Activated CD4-positive, alpha-beta T cell treated with anti-CD3 and anti-CD28 coated beads for 4 hours (primary cell): ENCODE measurements around the gene PLA2G4A.

Experiments
- DNase-seq, 2 donors: peaks; one replicate each; pipeline ENCODE4 v3.0.0-alpha.2; 2020

Gene PLA2G4A

GRCh38 chr1:186828611-186829454, at the start of gene PLA2G4A:
Gene PLA2G4A (plus strand): TSS chr1:186828949. CDS start chr1:186854355, 25,406 bp downstream.
- no peak for DNase-seq

DNA sequence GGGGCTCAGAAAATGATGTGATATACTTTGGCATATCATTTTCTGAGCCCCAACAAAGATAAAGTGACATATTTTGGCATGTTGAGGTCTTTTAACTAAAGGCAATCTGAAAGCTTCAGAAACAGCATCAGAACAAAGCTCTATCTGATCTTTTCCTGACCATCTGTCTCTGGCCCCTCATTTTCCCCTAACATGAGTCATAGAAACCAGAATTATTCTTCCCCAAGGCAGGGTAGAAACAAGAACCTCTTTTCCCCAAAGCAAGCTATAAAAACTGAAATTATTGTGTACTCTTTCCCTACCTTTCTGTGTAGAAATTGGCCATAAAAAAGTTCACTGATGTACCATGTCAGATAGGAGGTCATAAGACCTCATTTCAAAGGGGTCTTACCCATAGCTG, 48.7 kb upstream of the PLA2G4A start:
- no peak for DNase-seq

DNA sequence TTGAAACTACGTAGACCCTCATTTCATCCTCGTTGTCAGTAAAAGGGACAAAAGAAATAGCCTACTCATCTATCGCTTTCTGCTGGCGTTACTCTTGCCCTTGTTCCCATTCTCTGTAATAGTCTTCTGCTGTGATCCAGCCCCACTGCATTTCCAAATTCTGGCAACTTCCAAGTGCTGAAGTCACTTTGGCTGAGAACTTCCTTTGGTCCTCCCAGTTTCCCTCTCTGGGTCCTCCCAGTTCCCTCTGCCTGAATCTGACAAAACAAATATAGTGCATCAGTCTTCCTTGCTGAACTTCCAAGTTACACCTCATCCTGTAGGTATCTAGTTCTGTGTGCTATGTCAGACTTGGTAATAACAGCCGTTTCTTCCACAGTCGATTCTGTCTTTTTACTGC, 47.0 kb upstream of the PLA2G4A start:
- no peak for DNase-seq

DNA sequence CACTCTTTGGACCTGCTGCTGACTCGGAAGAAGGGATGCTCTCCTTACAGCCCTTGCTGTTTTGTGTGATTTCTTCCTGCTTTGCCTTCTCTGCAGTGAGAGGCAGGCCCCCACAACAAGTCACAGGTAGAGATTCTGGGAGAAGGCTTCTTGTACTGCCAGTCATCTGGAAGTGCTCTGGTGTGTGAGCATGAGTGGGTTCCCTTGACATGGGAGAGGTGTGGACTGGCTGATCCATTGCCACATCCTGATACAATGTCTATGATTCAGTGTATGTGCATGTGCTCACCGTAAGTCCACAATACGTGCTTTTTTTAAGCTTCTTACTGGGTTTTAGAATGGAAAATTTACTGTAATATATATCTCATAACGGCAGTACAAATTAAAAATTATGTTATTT, 46.0 kb upstream of the PLA2G4A start:
- no peak for DNase-seq

- DNase-seq: no peak
These were observed 45.6 kb upstream of the PLA2G4A start for GRCh38 chr1:186783193-186783592.

DNA sequence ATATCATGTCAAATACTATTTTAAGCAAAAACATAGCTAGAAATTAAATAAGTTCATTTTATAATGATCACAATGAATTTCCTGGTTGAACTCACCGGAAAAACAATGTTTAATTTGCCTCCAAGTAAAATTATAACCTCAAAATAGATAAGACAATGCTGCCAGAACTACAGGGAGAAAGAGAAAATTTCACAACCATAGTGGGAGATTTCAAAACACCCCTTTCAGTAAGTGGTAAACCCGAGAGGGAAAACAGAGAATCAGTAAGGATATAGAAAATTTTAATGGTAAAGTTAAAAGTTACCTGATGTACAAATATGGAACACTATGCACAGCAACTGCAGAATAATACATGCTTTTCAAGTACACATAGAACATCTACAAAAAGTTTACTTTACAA, 43.2 kb upstream of the PLA2G4A start:
- DNase-seq: no peak

DNA sequence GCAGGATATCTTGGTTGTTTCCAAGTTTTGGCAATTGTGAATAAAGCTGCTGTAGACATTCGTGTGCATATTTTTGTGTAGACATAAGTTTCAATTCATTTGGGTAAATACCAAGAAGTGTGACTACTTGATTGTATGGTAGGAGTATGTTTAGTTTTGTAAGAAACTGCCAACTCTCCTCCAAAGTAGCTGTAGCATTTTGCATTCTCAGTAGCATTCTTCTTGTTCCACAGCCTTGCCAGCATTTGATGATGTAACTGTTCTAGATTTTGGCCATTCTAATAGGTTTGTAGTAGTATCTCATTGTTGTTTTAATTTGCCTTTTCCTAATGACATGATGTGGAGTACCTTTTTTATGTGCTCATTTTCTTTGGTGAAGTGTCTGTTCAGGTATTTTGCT, 38.6 kb upstream of the PLA2G4A start:
- no peak for DNase-seq

GRCh38 chr1:186792870-186793581, 35.7 kb upstream of the PLA2G4A start:
- no peak for DNase-seq

DNA sequence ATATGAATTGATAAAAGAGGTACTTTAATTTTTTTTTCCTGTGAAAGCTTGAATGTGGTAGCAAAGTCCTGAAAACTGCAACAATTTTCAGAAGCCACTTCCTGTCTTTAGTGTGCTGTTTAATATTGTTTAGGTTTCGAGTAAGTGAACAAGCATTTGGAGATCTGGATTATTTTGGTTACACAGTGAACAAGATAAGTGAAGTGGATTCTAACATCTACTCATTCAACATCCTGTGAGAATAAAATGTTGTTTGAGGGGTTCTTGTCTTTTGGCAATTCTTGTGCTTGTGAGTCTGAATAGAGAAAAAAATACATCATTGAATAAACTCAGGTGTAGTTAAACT, 35.2 kb upstream of the PLA2G4A start:
- DNase-seq: no peak

DNA sequence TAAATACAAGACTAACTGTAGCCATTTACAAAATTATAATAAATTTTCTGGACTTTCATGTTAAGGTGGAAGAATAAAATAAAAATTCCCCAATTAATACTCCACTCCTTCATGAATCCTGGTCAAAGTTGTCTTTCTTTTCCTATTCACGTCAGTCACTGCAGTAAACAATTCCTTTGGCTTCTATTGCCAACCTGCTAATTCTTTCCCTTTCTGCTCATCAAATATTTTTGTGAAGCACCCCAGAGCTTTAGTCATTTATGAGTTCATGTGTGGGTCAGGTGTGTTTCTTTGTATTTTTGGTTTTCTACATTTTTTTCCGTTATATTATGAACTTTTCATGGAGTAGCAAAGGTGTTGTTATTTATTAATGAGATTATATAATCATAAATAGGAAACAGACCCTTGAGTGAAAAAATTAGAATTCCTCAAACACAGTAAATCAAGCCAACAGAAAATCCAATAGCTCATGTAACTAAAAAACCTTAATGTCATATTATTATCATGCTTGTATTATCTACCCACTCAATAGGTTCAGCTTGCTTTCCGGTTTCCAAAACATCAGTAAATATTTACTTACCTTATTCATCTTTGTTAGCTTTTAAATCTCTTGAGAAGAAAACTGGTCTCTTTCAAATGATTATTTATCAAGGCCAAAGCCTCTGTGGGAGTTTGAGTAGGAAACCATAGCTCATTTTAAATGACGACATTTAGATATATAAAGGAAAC, 29.6 kb upstream of the PLA2G4A start:
- no peak for DNase-seq

DNA sequence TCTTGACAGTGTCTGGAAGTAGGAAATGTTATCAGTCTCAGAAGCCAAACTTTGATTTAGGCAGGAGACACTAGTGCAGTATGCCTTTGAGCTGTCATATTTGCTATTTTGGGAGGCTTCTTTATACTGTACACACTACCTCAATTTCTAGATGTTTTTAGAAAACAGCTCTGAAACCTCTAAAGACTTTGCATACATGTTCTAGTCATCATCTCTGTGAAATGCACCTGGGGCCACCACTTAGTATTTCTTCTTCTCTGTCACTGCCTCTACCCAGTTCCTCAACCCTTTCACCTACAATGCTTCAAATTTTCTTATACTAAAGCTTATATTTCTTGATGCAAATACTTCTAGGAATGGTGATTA, 29.1 kb upstream of the PLA2G4A start:
- DNase-seq: no peak

DNA sequence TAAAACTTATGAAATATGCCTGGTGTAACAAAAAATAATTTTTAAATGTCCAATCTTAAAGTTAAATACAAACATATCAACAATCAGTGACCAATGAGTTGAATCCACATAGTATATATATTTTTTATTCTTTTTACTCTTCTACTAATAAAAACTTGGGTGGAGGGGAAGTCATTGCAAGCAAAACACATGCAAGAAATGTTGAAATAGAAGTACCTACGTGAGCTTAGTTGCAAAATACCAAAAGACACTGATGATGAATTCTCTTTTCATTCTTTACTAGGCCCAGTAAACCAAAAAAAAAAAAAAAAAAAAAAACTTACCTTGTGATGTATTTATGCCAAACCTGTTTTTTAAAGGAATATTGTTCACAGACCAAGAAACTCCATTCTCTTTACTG, 26.4 kb upstream of the PLA2G4A start:
- DNase-seq: no peak

- DNase-seq: no peak
These were observed 24.1 kb upstream of the PLA2G4A start for GRCh38 chr1:186804679-186805078.

DNA sequence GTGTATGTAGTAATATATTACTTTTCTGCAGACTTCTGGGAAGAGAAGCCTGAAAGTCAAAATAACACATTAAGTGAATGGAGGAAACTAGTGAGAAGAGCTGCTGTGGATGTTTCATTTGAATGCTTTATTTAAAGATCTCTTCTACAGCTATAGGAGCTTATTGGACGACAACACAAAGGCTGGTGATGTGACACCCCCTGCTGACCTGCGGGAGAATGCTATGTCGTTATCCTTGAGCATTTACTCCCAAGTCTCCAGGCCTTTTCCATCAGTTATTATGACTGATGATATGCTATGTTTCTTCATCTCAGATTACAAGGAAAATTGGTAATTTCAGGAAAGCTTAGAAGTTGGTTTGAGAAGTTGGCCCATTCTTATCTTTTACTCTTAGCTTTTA, 22.3 kb upstream of the PLA2G4A start:
- DNase-seq: no peak

DNA sequence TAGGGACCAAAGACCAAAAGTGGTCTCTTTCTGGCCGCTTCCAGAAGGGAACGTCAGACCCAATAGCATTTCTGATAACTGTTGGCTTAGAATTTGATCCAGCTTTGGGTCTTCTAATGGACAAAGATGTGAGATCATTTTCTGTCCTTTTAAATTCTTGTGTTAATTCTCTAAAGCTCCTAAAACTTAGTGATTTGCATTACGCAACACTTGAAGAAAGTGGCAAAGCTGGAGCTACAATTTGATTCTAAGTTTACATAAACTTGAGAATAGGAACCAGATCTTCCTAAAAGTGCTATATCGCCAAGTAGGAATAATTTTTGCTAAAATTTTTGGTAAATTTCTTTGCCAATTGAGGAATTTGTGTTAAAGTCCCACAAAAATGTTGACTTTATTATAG, 21.6 kb upstream of the PLA2G4A start:
- no peak for DNase-seq

GRCh38 chr1:186811892-186812291, 16.9 kb upstream of the PLA2G4A start:
- DNase-seq: no peak

DNA sequence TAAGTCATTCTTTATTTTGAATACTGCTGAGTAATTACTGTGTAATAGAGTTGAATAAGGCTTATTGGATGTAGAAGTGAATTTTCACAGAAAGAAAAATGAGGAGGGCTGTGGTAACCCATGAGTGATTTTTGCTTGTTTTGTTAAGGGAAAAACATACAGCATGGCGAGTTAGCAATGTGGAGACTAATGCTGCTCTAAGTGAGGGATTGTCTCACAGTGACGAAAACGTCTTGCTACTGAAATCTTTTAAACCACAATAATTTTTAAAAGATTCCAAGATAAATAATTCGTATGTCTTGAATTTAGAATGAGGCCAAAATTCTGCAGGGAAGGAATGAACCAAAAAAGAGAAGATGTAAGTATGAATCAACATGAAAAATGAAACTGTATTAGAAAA, 16.2 kb upstream of the PLA2G4A start:
- DNase-seq: no peak

DNA sequence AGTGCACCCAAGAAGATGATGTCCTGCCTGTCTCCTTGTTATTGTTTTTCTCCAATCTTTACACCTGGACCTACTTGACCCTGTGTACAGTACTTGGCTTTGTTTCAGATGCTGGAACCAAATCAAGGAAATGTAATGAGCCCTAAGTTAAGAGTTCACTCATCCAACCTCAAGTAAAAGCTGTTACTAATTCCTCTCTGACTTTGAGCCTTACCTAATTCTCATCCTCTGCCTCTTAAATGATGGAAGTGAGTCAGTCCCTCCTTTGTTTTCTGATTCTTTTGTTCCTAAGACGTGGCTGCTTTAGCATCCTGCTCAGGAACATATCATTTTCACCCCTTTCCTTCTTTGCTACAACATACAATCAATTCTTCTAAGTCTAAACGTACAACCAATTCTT, 15.3 kb upstream of the PLA2G4A start:
- no peak for DNase-seq

- no peak for DNase-seq
These were observed 9.6 kb upstream of the PLA2G4A start for GRCh38 chr1:186819126-186819525.

GRCh38 chr1:186819563-186819962, 9.2 kb upstream of the PLA2G4A start:
- no peak for DNase-seq

GRCh38 chr1:186829686-186830587, 1.2 kb downstream of the PLA2G4A start:
- DNase-seq: no peak

- no peak for DNase-seq
These were observed 2.4 kb downstream of the PLA2G4A start for GRCh38 chr1:186831168-186831567.

- DNase-seq: no peak
These were observed 5.7 kb downstream of the PLA2G4A start for GRCh38 chr1:186834399-186834958.
